ENCODE measurements around the gene ABL1. TPM values are rescaled to one million over a fixed set of nuclear protein-coding genes. Genes with fewer than 3 reads are reported as not detected.

Gene ABL1
- total and polyA plus RNA-seq, 2 of the 13 experiments (the other 11 are each of a cell fraction or from before 2014, with no cell fraction given): 10.8 to 20.4 TPM

- TF ChIP-seq NPAS2 (CRISPR knock-in tag; IDR thresholded peaks at IDR 0.05; ENCODE audit: borderline replicate concordance) (no peak), ZNF138 (CRISPR knock-in tag; IDR thresholded peaks at IDR 0.05; ENCODE audit: low read depth) (no peak), ARNTL (CRISPR knock-in tag; IDR thresholded peaks at IDR 0.05) (no peak), ZBTB1 (CRISPR knock-in tag; IDR thresholded peaks at IDR 0.05; ENCODE audit: borderline replicate concordance) (no peak), FOXJ3 (CRISPR knock-in tag; IDR thresholded peaks at IDR 0.05; ENCODE audit: borderline replicate concordance) (no peak), GTF2F1 (IDR thresholded peaks at IDR 0.05; ENCODE audit: low read length) (no peak)
- TF ChIP-seq, protein P1, sequence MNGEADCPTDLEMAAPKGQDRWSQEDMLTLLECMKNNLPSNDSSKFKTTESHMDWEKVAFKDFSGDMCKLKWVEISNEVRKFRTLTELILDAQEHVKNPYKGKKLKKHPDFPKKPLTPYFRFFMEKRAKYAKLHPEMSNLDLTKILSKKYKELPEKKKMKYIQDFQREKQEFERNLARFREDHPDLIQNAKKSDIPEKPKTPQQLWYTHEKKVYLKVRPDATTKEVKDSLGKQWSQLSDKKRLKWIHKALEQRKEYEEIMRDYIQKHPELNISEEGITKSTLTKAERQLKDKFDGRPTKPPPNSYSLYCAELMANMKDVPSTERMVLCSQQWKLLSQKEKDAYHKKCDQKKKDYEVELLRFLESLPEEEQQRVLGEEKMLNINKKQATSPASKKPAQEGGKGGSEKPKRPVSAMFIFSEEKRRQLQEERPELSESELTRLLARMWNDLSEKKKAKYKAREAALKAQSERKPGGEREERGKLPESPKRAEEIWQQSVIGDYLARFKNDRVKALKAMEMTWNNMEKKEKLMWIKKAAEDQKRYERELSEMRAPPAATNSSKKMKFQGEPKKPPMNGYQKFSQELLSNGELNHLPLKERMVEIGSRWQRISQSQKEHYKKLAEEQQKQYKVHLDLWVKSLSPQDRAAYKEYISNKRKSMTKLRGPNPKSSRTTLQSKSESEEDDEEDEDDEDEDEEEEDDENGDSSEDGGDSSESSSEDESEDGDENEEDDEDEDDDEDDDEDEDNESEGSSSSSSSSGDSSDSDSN (CRISPR knock-in tag; IDR thresholded peaks at IDR 0.05): no peak
- ChIA-PET POLR2A (no interaction called here), CTCF (ENCODE audit: low intra/inter-chr PET ratio, low total read pairs) (no interaction called here)
- Histone ChIP-seq H3K79me2 (ENCODE audit: insufficient read depth, low read length) (peaks cover 56% of the 10 kb centered on the region), H3K27ac (ENCODE audit: extremely low read length, insufficient read depth, low read length) (no peak overlapping the region), H3K4me1 (ENCODE audit: insufficient read depth, low read length) (peaks cover 25% of the 10 kb centered on the region), H3K4me2 (ENCODE audit: low read depth, low read length) (no peak overlapping the region), H3K4me3 (replicated peaks in 1 of 3; ENCODE audit: insufficient read depth in 1 of 3, low read depth in 2 of 3, low read length in 3 of 3) (no peak overlapping the region), H3K9ac (ENCODE audit: insufficient read depth, low read depth, low read length) (no peak overlapping the region), H4K20me1 (ENCODE audit: insufficient read depth, low read length) (no peaks in the 10 kb centered on the region; the same call in 1 of the 2 replicates), H3K27me3 (ENCODE audit: control insufficient read depth in 1 of 2, insufficient read depth in 2 of 2, low read length in 2 of 2) (no peaks in the 10 kb centered on the region), H3K9me3 (ENCODE audit: low read length) (no peaks in the 10 kb centered on the region), H2AFZ (ENCODE audit: low read length) (no peak overlapping the region), H3K36me3 (replicated peaks in 1 of 2; ENCODE audit: control insufficient read depth in 1 of 2, insufficient read depth in 2 of 2, low read length in 2 of 2) (peaks cover 2 to 24% of the 10 kb centered on the region in 2 experiments; a peak in 3 of 5 replicates)
- intact Hi-C loops (cut with micrococcal nuclease; ENCODE audit: unreplicated experiment): no loop called here
- in situ Hi-C loops (cut with HindIII; ENCODE audit: extremely low pct_ligation_motif_present, low pct_unique_long_range_greater_than_20kb): no loop called here
- no TSS peak for BruUV-seq (replicated peaks)
- ATAC-seq (no peak), DNase-seq (ENCODE audit: low spot score) (no peak), FAIRE-seq (no peak)
- 96% methylated on average over 9 of the region's 9 CpGs for WGBS (ENCODE audit: low lambda C conversion rate)
Measured at GRCh38 chr9:130849356-130849755, 14.3 kb downstream of the ABL1 start.

All from HepG2 (cell line).